Activated naive CD4-positive, alpha-beta T cell treated with anti-CD3 and anti-CD28 coated beads, Interleukin-2, amount 50 U/mL, for 72 hours (primary cell): ENCODE results near the gene CENPX. TPM values are rescaled to one million over a fixed set of nuclear protein-coding genes. Genes with fewer than 3 reads are reported as not detected.

ENCODE experiments used
- ATAC-seq, 2 donors: fragments of 150-1000 bp; cut with Tn5 transposase; 2 replicates each; pipeline ENCODE4 v1.10.0; 2021; ENCODE audit warnings: mild to moderate bottlenecking in 2 of 2, moderate library complexity in 2 of 2
- DNase-seq, 2 donors: peaks; one replicate each; pipeline ENCODE4 v3.0.0; 2021 to 2022; ENCODE audit warnings: low spot score in 2 of 2
- H3K27ac Mint-ChIP-seq, 2 donors: one replicate each; pipeline ENCODE4 v1.8.0; 2022; ENCODE audit warnings: mild to moderate bottlenecking in 2 of 2, mixed read lengths in 2 of 2
- H3K36me3 Mint-ChIP-seq, 2 donors: one replicate each; pipeline ENCODE4 v1.8.0; 2022; ENCODE audit warnings: mixed read lengths in 2 of 2
- H3K9me3 Mint-ChIP-seq, 2 donors: one replicate each; pipeline ENCODE4 v1.8.0; 2022; ENCODE audit warnings: mixed read lengths in 2 of 2
- total RNA-seq, 2 donors: library from RNA; stranded (reverse); gene quantifications; one replicate each; pipeline ENCODE4 v1.2.3, GENCODE V29; 2022

The CENPX gene
- total RNA-seq, 2 donors from 2014 or later = 47.8 to 62.7 TPM

GRCh38 chr17:82021107-82021899 lies 1.4 kb downstream of the CENPX start:
- Mint-ChIP-seq H3K27ac (peak overlapping the region in 1 of 2 donors; percentile 84), H3K9me3 (no peaks in the 10 kb centered on the region), H3K36me3 (no peaks in the 10 kb centered on the region)
- ATAC-seq (no peak), DNase-seq (peak in 1 of 2 donors; percentile 64)

DNA sequence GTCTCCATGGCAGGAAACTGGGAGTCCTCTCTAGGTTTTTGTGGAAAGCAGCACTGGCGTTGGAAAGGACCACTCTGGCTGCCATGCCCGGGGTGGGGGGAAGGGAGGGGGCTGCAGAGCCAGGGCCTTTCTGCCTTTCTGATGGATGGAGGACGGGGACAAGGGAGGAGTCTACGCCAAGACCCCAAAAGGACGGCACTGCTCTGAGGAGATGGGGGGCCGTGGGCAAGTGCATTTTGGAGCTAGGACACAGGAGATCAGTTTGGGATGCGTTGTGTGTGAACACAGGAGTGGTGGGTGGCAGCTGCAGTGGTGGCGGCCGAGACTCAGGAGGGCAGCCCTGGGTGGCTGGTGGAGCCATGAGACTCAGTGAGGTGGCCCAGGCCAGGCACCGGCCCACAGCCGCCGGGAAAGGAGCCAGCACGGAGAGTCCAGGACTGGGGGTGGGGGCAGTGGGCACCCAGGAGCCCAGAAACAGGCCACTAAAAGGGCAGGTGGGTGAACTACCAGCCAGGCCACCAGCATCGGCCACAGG lies 2.0 kb downstream of the CENPX start:
- Mint-ChIP-seq H3K9me3 (no peaks in the 10 kb centered on the region), H3K27ac (no peak overlapping the region), H3K36me3 (no peaks in the 10 kb centered on the region)
- DNase-seq (no peak), ATAC-seq (no peak)

DNA sequence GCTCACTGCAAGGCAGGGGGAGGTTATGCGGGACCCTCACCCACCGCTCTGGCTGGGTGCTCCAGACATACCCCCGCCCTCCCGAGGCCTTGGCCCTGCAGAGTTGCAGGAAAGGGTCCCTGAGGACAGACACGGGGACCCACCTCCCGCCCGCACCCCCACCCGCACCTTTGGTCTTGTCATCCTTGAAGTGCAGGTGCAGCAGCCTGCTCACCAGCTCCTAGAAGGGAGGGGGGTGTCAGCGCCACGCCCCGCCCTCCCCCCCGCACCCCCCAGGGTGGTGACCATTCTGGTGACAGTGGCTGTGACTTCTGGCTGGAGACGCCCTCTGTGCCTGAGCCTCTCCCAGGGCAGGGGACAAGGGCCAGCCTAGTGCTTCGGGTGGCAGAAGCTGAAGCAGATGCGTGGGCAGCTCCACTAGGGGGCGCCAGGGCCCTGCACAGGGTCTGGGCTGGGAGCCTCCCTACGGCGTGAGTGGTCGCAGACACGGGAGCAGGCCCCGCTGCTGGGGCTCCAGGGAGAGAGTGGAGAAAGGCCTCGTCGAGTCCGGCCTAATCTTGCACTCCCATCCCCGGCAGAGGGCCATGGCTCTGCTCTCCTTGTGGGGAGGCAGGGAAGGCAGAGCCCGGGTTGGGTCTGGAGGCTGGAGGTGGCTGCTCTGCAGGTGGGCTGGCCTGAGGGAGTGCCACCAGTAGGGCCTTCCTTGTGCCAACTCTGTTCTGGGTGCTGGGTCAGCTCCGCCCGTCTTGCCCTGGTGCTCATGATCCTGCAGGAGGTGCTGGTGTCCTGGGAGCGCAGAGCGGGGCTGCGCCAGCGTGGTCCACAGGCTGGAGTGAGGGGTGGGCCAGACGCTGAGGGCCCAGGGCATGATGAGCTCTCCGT lies 2.7 kb downstream of the CENPX start:
- Mint-ChIP-seq H3K36me3 (no peaks in the 10 kb centered on the region), H3K27ac (no peak overlapping the region)
- ATAC-seq = no peak

DNA sequence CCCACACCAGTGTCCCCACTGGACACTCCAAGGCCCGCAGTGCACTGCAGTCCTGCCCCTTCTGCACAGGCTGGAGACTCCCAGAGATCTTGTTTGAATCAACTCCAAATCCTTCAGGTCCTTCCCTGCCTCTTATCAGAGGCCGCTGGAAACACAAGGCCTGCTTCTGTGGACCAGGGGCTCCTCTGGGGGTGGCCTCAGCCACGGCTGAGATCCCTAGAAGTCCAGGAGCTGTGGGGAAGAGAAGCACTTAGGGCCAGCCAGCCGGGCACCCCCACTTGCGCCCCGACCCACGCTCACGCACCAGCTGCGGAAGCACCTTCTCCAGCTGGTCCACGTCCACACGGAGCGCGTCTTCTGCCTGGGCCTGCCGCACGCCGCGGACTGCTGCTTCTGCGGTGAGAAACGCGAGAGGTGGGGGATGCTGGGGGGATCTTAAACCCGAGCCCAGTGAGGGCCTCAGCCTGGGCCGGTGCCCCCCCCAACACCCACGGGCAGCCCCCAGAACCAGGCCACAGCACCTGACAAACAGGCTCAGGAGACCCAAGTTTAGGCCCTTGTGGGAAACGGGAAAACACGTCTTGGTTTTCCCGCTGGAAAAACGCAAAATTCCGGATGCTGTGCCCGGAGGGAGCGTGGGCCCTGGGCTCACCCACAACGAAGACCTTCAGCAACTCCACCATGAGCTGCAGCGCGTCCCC lies 3.5 kb downstream of the CENPX start:
- Mint-ChIP-seq H3K27ac (no peak overlapping the region), H3K9me3 (no peaks in the 10 kb centered on the region), H3K36me3 (no peaks in the 10 kb centered on the region)
- DNase-seq = no peak
- ATAC-seq = no peak

More for the DNA sequence above, 2.7 kb downstream of the CENPX start:
- peak in 1 of 2 donors; percentile 87 for DNase-seq
- H3K9me3 Mint-ChIP-seq = no peaks in the 10 kb centered on the region

DNA sequence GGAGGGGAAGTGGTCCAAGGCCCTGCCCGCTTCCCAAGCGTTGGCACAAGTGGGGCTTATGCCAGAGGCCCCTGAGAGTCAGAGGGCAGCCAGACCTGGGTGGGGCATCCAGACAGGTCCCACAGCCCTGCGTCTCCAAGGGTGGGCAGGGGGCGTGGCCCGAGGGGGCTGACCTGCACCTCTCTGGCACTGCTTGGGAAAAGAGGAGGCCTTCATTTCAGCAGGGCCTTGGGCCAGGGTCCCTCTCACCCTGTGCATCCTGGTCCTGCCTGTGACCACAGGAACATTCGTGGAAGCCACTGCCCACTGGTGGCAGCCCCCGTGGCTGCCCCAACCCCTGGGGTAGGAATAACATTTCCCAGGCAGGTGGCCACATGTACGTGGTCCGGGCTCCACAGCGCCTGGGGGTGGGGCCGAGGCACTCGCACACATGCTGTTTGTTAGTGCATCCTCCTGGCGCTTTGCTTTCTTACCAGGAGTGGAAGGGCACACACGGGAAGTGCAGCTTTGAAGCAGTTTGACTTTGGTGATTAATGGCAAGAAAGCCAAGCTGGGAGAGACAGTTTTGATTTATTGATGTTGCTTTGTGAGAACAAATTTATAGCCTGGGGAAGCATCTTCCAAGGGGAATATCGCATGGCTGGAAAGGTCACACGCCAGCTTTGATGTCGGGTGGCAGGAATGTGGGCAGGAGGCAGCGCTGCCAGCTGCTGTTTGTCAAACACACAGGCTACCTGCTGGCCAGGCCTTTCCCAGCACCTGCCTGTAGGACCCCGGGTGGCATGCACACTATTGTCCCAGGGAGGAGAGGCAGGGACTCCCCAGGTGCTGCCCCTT lies 4.3 kb downstream of the CENPX start:
- no peak for ATAC-seq
- Mint-ChIP-seq H3K36me3 (no peaks in the 10 kb centered on the region), H3K9me3 (no peaks in the 10 kb centered on the region), H3K27ac (peak overlapping the region in 1 of 2 donors; percentile 56)
- DNase-seq = no peak

DNA sequence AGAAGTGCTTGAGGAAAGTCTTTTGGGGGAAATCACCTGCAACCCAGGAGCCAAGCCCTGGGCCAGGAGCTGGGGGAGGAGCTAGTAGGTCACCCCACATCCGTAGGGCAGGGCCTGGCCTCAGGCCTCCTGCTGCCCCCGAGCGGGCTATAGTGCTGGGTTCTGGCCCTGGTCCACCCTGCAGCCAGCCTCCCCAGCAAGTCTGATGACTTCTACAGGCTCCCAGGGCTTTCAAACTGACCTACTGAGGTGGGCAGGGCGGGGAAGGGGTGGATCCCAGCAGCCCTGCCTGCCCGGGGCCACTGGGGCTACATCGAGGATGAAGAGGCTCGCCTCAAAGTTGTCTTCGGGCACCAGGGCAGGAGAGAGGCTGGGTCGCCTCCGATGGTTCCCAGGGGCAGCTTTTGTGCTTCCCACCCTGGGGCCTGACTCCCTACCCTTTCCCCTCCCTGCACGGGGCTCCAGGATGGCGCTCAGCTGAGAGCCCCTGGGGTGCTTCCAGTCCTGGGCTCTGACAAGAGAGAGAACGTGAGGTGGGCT lies 5.0 kb downstream of the CENPX start:
- H3K9me3 Mint-ChIP-seq = no peaks in the 10 kb centered on the region
- H3K27ac Mint-ChIP-seq = peak overlapping the region in 1 of 2 donors; percentile 56
- no peaks in the 10 kb centered on the region for H3K36me3 Mint-ChIP-seq
- ATAC-seq (no peak), DNase-seq (no peak)

DNA sequence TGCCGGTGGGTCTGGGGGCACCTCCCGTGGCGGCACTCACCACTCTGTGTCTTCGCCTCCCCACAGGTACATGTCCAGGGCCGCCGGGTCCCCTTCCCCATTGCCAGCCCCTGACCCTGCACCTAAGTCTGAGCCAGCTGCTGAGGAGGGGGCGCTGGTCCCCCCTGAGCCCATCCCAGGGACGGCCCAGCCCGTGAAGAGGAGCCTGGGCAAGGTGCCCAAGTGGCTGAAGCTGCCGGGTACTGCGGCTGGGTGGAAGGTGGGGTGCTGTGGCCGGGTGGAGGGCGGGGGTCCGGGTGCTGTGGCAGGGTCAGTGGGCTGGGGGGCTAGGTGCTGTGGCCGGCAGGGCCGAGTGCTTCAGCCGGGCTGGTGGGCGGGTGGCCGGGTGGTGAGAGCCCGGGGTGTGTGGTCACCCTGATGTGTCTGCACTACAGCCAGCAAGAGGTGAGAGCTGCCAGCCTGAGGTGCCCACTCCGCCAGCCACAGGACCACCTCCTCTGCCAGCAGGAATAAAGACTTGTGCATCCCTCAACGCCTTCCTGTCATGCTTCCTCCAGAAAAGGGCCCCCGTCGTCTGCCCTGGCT lies 5.7 kb downstream of the CENPX start:
- Mint-ChIP-seq H3K27ac (no peak overlapping the region), H3K36me3 (no peaks in the 10 kb centered on the region), H3K9me3 (no peaks in the 10 kb centered on the region)
- no peak for DNase-seq
- no peak for ATAC-seq

DNA sequence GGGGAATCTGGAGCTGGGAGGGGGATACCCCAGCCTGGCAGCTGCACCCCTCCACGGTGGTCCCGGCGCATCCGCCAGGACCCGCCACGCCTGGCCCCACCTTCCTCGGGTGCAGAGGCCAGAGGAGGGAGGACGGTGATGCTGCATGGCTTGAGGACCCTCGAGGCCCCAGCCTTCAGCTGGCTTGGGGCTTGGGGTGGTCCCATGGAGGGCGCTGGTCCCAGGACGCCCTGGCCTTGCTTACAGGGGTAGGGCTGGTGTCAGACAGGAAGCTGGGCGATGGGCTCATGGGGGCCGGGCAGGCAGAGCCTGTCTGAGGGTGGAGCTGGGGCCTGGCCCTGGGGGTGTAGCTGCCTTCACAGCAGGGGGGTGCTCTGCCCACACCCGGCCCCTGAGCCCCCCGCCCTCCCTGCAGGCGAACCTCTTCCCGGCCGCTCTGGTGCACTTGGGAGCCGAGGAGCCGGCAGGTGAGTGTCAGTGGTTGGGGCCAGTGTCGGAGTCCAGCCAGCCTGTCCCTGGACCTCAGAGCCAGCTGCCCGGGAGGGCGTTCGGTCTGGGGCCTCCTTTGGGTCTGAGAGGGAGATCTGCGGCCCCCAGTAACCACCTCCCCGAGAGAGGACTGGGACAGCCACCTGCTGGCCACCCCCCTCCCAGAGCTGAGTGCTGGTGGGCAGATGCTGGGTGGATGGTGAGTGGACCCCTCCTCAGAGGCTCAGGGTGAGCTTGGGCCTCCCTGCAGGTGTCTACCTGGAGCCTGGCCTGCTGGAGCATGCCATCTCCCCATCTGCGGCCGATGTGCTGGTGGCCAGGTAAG lies 6.4 kb downstream of the CENPX start:
- H3K36me3 Mint-ChIP-seq = no peaks in the 10 kb centered on the region
- DNase-seq = no peak
- no peaks in the 10 kb centered on the region for H3K9me3 Mint-ChIP-seq
- no peak overlapping the region for H3K27ac Mint-ChIP-seq
- ATAC-seq = no peak

GRCh38 chr17:82015311-82015971 lies 7.2 kb downstream of the CENPX start:
- DNase-seq = no peak
- Mint-ChIP-seq H3K36me3 (no peaks in the 10 kb centered on the region), H3K27ac (no peak overlapping the region), H3K9me3 (no peaks in the 10 kb centered on the region)
- no peak for ATAC-seq

- ATAC-seq = no peak
- Mint-ChIP-seq H3K27ac (no peak overlapping the region), H3K36me3 (no peaks in the 10 kb centered on the region), H3K9me3 (no peaks in the 10 kb centered on the region)
- DNase-seq = no peak
These were observed 7.7 kb downstream of the CENPX start for GRCh38 chr17:82014971-82015310.

GRCh38 chr17:82014432-82014831 lies 8.2 kb downstream of the CENPX start:
- no peaks in the 10 kb centered on the region for H3K36me3 Mint-ChIP-seq
- peak overlapping the region in 1 of 2 donors; percentile 51 for H3K27ac Mint-ChIP-seq
- no peak for ATAC-seq
- DNase-seq = no peak
- no peaks in the 10 kb centered on the region for H3K9me3 Mint-ChIP-seq

DNA sequence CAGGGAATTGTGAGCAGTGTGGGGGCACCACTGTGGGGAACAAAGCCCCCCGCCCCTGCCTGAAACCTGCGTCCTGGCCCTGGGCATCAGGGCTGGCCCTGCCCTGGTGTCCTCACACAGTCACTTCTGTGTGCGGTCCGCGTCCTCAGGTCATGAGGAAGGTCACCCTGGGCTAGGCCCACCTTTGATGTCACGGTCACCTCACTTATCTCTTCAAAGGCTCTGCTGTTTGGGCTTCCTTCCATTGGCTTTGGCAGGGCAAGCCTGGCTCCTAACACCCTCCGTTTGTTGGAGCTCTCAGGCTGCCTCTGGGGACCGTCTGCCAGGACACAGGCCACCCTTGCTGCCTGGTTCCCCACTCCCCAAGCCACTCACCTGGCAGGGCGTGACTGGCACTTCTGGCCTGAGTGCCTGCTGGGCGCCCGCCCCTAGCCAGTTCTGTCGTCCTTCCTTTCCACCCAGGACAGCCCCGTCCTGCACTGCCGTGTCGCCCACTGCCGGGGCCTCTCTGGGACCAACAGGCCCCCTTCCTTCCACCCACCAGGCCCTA lies 8.8 kb downstream of the CENPX start:
- no peak for ATAC-seq
- Mint-ChIP-seq H3K9me3 (no peaks in the 10 kb centered on the region), H3K27ac (peak overlapping the region in 1 of 2 donors; percentile 51), H3K36me3 (no peaks in the 10 kb centered on the region)
- no peak for DNase-seq

DNA sequence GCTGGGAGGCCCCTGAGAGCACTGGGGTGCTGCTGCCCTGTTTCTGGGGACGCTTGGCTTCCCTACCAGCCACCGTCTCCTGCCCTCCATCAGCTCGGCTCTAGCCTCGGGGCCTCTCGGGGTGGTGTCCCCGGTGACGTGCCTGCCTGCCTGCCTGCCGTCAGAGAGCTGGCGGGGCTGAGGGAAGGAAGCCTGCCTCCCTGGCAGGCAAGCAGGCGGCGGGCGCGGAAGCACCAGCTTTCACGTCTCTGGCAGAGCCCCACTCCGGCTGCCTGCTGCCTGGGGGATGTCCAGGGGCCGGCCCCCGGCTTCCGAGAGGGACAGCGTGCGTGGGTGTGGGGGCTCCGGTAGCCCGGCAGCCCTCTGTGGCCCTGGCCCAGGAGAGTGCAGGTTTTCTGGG lies 9.3 kb downstream of the CENPX start:
- H3K36me3 Mint-ChIP-seq = no peaks in the 10 kb centered on the region
- no peaks in the 10 kb centered on the region for H3K9me3 Mint-ChIP-seq
- no peak overlapping the region for H3K27ac Mint-ChIP-seq
- ATAC-seq (no peak), DNase-seq (no peak)

DNA sequence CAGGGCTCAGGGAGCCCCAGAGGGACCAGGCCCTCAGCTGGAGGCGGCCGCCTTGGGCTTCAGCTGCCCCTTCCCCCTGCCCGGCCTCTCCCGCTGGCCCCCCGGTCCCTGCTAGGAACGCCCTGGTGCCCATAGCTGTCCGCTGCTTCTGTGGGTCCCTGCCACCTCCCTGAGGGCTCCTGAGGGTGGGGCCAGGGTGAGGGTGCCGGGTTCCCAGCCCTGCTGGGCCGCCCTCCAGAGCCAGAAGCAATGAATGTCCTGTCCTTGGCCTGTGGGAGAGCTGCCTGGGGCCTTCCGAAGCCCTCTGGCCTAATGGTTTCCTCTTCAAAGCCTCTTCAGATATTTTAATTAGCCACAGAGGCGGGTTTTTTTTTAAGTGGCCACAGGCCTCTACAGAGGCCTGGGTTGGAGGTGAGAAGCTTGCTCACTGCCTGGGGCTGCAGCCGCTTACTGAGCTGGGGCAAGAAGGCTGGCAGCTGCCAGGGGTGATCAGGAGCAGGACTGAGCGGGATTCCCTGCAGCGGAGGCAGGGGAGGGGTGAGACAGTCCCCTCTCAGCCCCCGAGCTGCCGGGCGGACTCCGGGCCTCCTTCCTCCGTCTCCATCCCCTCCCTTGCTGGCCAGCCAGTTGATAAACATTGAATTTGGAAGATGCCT lies 9.9 kb downstream of the CENPX start:
- ATAC-seq (no peak), DNase-seq (no peak)
- no peaks in the 10 kb centered on the region for H3K9me3 Mint-ChIP-seq
- H3K36me3 Mint-ChIP-seq = no peaks in the 10 kb centered on the region
- no peak overlapping the region for H3K27ac Mint-ChIP-seq
